Measurements from ENCODE around the gene SMAD6.
A peak's percentile ranks its signal among the peaks of the same experiment; 100 is the strongest.
"Not testable (repeated sequence)": the region's sequence is repeated elsewhere in the genome, so short reads cannot be mapped to it uniquely, and the experiment has no call there.

SMAD6 gene

DNA sequence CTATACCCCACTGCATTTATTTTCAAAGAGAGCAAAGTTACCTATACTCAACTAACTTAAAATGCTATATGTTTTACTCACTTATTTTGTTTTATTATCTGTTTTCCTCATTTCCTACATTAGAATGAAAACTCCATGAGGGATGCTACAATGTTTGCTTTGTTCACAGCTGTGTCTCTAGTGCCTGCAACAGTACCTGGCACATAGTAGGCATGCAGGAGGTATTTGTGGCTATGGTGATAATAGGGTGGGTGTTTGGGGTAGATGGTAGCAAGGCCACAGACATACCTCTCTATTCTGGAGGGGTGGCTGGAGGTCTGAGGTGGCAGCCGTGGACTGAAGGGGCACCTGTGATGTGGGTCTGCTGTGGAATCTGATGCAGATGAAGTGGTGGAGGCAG is 24.7 kb upstream of the SMAD6 start:
- DNase-seq, result no peak

- DNase-seq, result no peak
These were observed 22.9 kb upstream of the SMAD6 start for GRCh38 chr15:66679061-66679656.

GRCh38 chr15:66679657-66680108 is 22.4 kb upstream of the SMAD6 start:
- no peak for DNase-seq

DNA sequence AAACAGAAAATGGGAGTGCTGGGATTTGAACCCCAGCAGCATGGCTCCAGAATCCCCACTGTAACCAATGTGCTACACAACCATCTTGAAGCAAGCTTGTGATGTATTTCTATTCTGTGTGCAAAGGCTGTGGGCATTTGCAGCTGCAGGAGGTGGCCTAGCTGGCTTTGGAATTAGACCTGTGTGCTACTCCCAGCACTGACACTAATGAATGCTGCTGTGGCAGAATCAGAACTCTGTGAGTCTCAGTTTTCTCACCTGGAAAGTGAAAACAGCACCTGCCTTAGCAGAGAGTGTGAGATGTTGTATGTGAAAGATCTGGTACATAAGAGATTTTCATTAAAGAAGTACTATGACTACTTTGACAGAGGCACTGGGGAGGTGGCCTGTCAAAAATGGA is 21.5 kb upstream of the SMAD6 start:
- DNase-seq, result no peak

DNA sequence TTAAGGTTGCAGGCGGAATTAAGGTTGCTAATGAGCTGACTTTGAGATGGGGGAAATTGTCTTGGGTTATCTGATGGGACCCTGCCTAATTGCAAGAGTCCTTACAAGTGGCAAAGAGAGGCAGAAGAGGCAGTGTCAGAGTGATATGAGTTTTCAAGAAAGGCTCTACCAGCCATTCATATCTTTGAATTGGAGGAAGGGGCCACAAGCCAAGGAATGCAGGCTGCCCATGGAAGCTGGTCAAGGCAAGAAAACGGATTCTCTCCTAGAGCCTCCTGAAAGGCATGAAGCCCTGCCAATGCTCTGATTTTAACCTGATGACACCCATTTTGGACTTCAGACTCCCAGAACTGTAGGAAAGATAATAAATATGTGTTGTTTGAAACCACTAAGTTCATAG is 20.6 kb upstream of the SMAD6 start:
- DNase-seq, result no peak

DNA sequence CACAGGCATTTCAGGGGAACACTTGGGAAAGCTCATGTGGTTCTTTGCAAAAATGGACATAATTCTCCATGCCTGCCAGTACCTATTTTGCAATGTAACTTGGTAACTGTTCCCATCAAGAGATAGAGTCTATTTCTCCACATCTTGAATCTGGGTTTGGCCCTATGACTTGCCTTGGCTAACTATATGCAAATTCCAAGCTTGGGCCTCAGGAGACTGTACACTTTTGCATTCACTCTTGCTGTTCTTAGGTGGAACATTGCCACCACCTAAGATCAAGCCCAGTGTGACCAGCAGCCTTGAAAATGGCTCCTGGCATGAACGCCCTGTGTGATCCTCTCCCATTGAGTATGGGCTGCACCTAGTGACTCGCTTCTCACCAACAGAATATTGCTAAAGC is 19.8 kb upstream of the SMAD6 start:
- no peak for DNase-seq

GRCh38 chr15:66682865-66683264 is 19.2 kb upstream of the SMAD6 start:
- DNase-seq, result no peak

DNA sequence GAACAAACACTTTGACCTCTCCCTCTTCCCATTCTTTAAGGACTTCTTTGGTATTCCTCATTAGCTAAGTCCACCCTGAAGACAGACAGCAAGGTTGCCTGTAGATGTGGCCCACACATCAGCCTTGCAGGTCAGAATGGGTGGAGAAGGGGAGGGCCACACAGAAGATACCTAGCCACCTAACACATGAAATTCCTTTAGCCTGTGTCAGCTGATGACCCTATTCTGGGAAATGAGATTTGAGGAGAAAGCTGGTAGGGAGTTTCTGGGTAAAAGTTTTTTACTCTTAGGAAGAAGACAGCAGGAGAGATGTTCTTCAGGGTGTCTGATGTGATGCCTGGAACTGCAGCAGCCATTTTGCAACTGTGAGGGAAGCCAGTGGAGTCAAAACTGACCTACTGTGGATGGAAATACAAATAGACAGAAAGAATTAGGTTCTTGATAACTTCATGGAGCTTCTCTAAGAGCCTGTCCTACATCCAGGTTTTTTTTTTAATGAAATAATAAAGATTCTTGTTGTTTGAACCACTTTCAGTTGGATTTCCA is 17.8 kb upstream of the SMAD6 start:
- DNase-seq, result no peak

GRCh38 chr15:66685638-66686150 is 16.3 kb upstream of the SMAD6 start:
- DNase-seq, result no peak

DNA sequence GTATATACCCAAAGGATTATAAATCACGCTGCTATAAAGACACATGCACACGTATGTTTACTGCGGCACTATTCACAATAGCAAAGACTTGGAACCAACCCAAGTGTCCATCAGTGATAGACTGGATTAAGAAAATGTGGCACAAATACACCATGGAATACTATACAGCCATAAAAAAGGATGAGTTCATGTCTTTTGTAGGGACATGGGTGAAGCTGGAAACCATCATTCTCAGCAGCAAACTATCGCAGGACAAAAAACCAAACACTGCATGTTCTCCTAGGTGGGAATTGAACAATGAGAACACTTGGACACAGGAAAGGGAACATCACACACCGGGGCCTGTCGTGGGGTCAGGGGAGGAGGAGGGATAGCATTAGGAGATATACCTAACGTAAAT is 11.1 kb upstream of the SMAD6 start:
- not testable (repeated sequence) for DNase-seq

DNA sequence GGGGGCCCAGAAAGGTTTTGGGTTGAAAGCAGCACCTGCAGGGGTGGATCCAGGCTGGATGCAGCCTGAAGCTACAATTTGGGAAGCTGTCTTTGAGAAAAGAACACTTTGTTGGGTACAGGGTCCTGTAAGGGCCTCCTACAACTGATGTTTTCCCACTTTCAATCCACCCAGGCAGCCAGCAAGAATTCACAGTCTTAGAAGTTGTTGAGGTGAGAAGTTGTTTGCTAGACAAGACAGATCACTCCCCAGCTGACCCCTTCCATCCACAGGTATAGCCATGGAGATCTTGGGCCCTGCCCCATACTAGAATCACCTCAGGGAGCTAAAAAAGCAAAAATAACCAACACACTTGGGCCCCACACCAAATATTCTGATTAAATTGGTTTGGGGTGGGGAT is 10.3 kb upstream of the SMAD6 start:
- DNase-seq, result no peak

DNA sequence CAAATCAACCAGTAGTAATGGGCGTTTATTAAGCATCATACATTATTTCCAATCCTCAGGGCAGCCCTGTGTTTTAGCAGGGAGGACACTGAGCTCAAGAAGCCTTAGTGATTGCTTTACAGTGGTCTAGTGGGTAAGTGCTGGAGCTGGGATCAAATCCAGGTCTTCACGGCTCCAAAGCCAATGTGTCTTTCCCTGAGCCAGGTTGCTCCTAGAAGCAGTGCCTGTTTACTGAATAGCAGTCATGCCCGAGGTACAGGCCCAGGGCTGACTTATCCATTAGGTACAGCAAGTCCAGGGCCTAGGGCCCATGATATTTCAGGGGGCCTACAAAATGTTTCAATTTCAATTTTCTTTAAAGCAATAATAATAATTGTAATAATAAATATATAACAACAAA is 9.6 kb upstream of the SMAD6 start:
- no peak for DNase-seq

GRCh38 chr15:66692808-66693596 is 9.0 kb upstream of the SMAD6 start:
- DNase-seq, result no peak

DNA sequence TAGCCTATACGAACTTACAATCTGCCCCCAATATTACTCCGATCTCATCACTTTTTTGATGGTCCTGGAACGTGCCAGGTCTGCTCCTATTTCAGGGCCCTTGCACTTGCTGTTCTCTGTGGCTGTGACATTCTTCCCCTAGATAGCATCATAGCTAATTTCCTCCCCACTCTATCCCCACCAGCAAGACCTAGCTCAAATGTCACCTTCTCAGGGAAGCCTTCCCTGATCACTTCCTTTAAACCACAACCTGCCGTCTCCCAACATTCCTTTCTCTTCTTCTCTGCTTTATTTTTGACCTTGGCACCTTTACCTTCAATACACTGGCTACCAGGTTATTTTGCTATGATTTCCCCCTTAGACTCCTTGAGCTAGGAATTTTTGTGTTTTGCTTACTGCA is 5.3 kb upstream of the SMAD6 start:
- DNase-seq, result no peak

DNA sequence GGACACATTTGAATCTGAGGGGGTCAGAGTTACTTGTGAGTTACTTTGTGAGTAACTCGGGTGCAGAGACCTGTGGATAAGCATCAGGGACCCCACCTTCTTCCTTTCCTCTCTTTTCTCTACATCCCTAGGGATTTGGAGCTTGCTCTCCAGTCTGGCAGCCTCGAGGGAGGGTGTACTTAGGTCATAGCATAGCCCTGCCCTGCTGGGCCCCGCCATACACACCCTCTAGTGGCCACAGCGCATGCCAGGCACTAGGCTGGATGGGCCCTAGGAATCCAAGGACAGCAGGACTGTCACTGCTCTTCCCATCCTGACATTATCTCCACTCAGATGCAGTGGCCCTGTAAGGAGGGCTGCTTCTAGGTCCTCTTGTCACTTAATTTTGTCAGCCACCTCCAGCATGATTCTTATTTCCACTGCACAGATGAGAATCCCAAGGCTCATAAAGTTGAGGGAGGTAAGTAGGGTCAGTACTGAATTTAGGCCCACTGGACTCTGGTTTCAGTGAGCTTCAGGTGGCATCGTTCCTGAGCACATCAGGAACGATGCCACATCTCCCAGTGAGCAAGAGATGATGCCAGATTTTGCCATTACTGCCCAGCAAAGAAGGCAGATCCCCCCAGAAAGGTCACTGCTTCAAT is 3.6 kb upstream of the SMAD6 start:
- no peak for DNase-seq

- no peak for DNase-seq
These were observed 3.1 kb upstream of the SMAD6 start for GRCh38 chr15:66698971-66699370.

DNA sequence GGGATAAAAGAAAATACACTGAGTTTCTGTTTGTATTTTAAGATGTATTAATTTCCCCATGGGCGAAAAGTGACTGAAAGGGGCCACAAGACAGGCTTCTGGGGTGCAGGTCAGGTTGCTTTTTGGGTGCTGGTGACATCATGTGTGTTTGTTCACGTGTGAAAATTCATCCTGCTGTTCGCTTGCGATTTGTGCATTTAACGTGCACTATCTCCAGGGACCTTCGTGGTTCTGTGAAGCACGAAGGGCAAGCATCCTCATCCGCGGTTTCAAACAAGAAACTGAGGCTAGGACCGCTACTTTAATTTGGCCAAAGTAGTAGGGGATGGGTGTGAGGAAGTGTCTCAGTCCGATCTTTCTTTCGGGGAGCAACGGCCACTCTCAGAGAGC is 1.6 kb upstream of the SMAD6 start:
- DNase-seq, result no peak

GRCh38 chr15:66700802-66701421 is 1.1 kb upstream of the SMAD6 start:
- peak; percentile 60 for DNase-seq

- DNase-seq, result peak; percentile 26
These were observed 508 bp upstream of the SMAD6 start for GRCh38 chr15:66701422-66702034.

GRCh38 chr15:66702787-66703539 is 927 bp downstream of the SMAD6 start:
- no peak for DNase-seq

DNA sequence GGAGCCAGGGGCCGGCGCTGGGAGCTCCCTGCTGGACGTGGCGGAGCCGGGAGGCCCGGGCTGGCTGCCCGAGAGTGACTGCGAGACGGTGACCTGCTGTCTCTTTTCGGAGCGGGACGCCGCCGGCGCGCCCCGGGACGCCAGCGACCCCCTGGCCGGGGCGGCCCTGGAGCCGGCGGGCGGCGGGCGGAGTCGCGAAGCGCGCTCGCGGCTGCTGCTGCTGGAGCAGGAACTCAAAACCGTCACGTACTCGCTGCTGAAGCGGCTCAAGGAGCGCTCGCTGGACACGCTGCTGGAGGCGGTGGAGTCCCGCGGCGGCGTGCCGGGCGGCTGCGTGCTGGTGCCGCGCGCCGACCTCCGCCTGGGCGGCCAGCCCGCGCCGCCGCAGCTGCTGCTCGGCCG is 1.5 kb downstream of the SMAD6 start:
- DNase-seq, result no peak

Measured in DMS79 treated with DMSO at 0.1 percent for 48 hours (cell line).